ENCODE data around the gene HLA-DRB5. TPM values are rescaled to one million over a fixed set of nuclear protein-coding genes. Genes with fewer than 3 reads are reported as not detected.

HLA-DRB5 gene
- total RNA-seq, 1 donor from 2014 or later, result not detected

DNA sequence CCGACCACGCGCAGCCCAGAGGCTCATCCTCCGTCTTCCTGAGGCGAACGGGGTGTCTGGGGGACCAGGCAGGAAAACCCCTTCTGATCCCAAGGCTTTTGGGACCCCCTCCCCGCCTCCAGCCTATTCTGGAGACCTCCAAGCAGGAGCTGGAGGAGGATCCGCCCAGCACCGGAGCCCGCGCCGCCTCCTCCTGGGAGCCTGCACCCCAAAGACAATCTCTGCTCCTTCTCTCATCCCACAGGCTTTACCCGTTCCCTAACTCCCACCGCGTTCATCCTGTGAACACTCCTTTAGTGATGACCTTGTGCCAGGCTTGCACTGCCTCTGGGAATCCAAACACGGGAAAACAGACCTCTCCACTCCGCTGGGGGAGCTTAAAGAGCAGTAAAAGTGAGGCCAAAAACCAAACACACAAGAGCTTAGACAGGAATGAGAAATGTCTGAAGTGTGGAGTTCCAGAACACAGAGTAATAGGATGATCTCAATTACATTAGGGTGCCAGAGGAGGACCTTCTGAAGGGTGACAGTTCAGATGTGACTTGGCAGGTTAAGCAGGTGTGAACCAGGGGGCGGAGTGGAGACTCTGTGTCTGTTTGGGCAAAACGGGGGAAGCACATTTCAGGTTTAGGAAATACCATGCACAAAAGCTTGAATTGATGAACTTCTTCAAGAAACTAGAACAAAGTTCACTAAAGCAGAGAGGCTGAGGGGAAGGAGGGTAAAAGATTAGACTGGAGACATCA lies 7.6 kb downstream of the HLA-DRB5 start:
- H3K27me3 Mint-ChIP-seq (ENCODE audit: low read depth), result peaks cover 83% of the 10 kb centered on the region
- peak overlapping the region; percentile 85 for H3K4me3 Mint-ChIP-seq
- no peak for DNase-seq (ENCODE audit: low read depth, low spot score)
- H3K4me1 Mint-ChIP-seq, result peaks cover 9% of the 10 kb centered on the region
- no peaks in the 10 kb centered on the region for H3K9me3 Mint-ChIP-seq
- no peak overlapping the region for H3K27ac Mint-ChIP-seq (ENCODE audit: unreplicated experiment)
- TF ChIP-seq, protein P1, sequence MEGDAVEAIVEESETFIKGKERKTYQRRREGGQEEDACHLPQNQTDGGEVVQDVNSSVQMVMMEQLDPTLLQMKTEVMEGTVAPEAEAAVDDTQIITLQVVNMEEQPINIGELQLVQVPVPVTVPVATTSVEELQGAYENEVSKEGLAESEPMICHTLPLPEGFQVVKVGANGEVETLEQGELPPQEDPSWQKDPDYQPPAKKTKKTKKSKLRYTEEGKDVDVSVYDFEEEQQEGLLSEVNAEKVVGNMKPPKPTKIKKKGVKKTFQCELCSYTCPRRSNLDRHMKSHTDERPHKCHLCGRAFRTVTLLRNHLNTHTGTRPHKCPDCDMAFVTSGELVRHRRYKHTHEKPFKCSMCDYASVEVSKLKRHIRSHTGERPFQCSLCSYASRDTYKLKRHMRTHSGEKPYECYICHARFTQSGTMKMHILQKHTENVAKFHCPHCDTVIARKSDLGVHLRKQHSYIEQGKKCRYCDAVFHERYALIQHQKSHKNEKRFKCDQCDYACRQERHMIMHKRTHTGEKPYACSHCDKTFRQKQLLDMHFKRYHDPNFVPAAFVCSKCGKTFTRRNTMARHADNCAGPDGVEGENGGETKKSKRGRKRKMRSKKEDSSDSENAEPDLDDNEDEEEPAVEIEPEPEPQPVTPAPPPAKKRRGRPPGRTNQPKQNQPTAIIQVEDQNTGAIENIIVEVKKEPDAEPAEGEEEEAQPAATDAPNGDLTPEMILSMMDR (conservative IDR thresholded peaks at IDR 0.05), result no peak
- no peaks in the 10 kb centered on the region for H3K36me3 Mint-ChIP-seq (ENCODE audit: low read depth)

DNA sequence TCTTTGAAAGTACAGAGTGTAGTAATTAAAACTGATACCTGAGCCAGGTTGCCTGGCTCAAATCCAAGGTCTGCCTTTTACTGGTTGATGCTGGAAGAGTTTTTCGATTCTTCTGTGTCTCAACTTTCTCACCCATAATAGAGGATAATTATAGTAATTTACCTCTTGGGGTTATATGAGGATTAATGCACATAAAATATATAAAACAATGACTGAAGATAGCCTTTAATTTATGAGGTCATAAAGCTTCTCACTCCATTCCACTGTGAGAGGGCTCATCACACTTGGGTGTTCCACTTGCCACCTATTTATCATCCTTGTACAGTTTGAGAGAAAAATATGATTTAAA lies 10.2 kb downstream of the HLA-DRB5 start:
- Mint-ChIP-seq H3K4me1 (peaks cover 9% of the 10 kb centered on the region), H3K4me3 (no peak overlapping the region), H3K27ac (ENCODE audit: unreplicated experiment) (no peak overlapping the region), H3K9me3 (no peaks in the 10 kb centered on the region), H3K27me3 (ENCODE audit: low read depth) (peaks cover 69% of the 10 kb centered on the region), H3K36me3 (ENCODE audit: low read depth) (no peaks in the 10 kb centered on the region)
- TF ChIP-seq, protein P1 (conservative IDR thresholded peaks at IDR 0.05), result no peak
- no peak for DNase-seq (ENCODE audit: low read depth, low spot score)

DNA sequence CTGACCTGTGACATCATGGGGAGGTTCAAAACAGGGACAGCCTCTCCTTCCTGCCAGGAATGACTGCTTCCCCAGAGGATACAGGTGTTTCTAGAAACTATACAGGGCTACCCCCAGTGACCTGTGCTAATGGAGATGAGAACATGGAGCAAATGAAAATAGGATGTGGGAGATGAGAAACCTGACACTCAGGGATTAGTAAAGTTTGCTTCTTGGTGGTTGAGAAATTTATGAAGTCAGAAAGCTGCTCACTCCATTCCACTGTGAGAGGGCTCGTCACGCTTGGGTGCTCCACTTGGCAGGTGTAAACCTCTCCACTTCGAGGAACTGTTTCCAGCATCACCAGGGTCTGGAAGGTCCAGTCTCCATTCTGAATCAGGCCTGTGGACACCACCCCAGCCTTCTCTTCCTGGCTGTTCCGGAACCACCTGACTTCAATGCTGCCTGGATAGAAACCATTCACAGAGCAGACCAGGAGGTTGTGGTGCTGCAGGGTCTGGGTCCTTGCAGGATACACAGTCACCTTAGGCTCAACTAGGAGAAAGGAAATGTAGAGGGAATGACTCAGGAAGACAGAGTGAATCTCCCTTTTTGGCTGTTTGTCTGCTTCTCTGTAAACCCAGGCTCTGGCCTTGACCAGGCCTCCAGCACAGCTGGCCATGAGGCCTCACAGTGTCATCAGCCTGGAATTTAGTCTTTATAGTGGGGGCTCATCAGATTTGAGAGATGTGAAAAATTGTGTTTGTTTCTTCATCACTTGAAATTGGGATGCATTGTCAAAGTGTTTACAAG lies 10.8 kb downstream of the HLA-DRB5 start:
- Mint-ChIP-seq H3K27ac (ENCODE audit: unreplicated experiment) (no peak overlapping the region), H3K4me3 (no peak overlapping the region), H3K4me1 (peaks cover 9% of the 10 kb centered on the region), H3K9me3 (no peaks in the 10 kb centered on the region), H3K27me3 (ENCODE audit: low read depth) (peaks cover 63% of the 10 kb centered on the region), H3K36me3 (ENCODE audit: low read depth) (no peaks in the 10 kb centered on the region)
- TF ChIP-seq, protein P1 (conservative IDR thresholded peaks at IDR 0.05), result no peak
- DNase-seq (ENCODE audit: low read depth, low spot score), result no peak

DNA sequence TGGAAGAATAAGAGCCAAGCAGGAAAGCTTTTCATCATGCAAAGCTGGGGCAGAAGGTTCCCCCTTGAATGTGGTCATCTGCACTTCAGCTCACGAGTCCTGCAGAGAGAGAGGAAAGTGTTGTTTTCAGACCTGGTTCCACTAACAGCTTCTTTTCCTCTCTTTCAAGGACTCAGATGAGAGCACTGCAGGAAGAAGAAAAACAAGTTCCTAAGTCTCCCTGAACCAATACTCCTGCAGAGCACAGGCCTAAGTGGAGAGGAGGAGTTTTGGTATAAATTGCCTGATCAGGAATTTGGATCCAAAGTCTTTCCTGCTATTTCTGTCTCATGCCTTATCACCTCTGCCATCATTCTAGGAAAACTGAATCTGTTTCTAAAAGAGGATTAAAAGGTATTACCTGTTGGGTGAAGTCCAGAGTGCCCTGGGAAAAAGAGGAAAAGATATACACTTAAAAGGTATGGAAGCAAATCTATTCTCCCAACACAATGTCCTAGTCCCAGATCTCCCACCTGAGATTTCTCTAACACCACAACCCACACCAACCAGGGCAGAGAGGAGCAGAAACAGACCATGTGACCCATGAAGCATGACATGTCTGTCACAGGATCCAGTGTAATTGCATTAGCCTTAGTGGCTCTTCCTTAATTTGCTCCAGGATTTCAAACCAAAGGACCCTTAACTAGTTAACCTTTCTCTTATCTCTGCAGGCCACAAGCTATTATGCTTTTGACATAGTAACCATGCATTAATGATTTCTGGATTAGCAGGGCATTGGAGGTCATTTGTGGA lies 12.2 kb downstream of the HLA-DRB5 start:
- no peak overlapping the region for H3K27ac Mint-ChIP-seq (ENCODE audit: unreplicated experiment)
- H3K9me3 Mint-ChIP-seq, result no peaks in the 10 kb centered on the region
- peaks cover 50% of the 10 kb centered on the region for H3K27me3 Mint-ChIP-seq (ENCODE audit: low read depth)
- H3K36me3 Mint-ChIP-seq (ENCODE audit: low read depth), result no peaks in the 10 kb centered on the region
- H3K4me3 Mint-ChIP-seq, result no peak overlapping the region
- H3K4me1 Mint-ChIP-seq, result peaks cover 9% of the 10 kb centered on the region
- DNase-seq (ENCODE audit: low read depth, low spot score), result no peak
- TF ChIP-seq, protein P1 (conservative IDR thresholded peaks at IDR 0.05), result no peak

DNA sequence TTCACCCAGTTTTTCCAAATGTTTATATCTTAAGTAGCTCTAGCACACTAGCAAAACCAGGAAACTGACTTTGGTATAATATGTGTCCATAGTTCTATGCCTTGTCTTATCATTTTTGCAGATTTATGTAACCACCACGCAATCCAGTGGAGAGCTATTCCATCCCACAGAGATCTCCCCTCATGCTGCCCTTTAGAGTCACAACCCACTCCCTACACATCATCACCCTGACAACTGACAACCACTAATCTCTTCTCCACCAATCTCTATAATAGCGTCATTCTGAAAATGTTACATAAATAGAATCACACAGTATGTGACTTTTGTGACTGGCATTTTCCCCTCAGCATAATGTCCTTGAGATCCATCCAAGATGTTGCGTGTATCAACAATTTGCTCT lies 29.1 kb downstream of the HLA-DRB5 start:
- H3K27ac Mint-ChIP-seq (ENCODE audit: unreplicated experiment), result no peak overlapping the region
- TF ChIP-seq, protein P1 (conservative IDR thresholded peaks at IDR 0.05), result no peak
- peaks cover 22% of the 10 kb centered on the region for H3K27me3 Mint-ChIP-seq (ENCODE audit: low read depth)
- DNase-seq (ENCODE audit: low read depth, low spot score), result no peak
- H3K9me3 Mint-ChIP-seq, result peaks cover 2% of the 10 kb centered on the region
- H3K4me3 Mint-ChIP-seq, result no peak overlapping the region
- no peaks in the 10 kb centered on the region for H3K36me3 Mint-ChIP-seq (ENCODE audit: low read depth)
- no peaks in the 10 kb centered on the region for H3K4me1 Mint-ChIP-seq
